ENCODE measurements around the gene DCAKD.

GRCh38 chr17:44996304-44996703, 55.1 kb downstream of the DCAKD start:
- TF ChIP-seq, protein P1, sequence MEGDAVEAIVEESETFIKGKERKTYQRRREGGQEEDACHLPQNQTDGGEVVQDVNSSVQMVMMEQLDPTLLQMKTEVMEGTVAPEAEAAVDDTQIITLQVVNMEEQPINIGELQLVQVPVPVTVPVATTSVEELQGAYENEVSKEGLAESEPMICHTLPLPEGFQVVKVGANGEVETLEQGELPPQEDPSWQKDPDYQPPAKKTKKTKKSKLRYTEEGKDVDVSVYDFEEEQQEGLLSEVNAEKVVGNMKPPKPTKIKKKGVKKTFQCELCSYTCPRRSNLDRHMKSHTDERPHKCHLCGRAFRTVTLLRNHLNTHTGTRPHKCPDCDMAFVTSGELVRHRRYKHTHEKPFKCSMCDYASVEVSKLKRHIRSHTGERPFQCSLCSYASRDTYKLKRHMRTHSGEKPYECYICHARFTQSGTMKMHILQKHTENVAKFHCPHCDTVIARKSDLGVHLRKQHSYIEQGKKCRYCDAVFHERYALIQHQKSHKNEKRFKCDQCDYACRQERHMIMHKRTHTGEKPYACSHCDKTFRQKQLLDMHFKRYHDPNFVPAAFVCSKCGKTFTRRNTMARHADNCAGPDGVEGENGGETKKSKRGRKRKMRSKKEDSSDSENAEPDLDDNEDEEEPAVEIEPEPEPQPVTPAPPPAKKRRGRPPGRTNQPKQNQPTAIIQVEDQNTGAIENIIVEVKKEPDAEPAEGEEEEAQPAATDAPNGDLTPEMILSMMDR (conservative IDR thresholded peaks at IDR 0.05 in 1 of 2, IDR thresholded peaks at IDR 0.05 in 1 of 2; ENCODE audit: low read depth in 1 of 2, low read length in 2 of 2) = no peak
- no peak for TF ChIP-seq EZH2 (IDR thresholded peaks at IDR 0.05; ENCODE audit: low read length, missing control alignments)

All from fibroblast of lung (primary cell).